Esophagus squamous epithelium (tissue), 5 donors: ENCODE measurements around the gene PTK7. TPM values are rescaled to one million over a fixed set of nuclear protein-coding genes. Genes with fewer than 3 reads are reported as not detected.

Experiments
- DNase-seq: peaks from one replicate; lab custom pipeline; 2025; lab: John Stamatoyannopoulos, UW
- H3K27ac ChIP-seq, 4 donors: fragments of 200-600 bp; sonication (generic); one replicate each; pipeline ENCODE4 v1.5.1; 2016 to 2019; ENCODE audit warnings: mild to moderate bottlenecking in 1 of 4
- H3K27me3 ChIP-seq, 4 donors: fragments of 200-600 bp; sonication (generic); 1 replicate in 3 of 4; 2 replicates in 1 of 4; pipeline versions ENCODE4 v1.5.1 to v1.6.0; 2017 to 2021; ENCODE audit warnings: antibody characterized with exemption in 1 of 4
- H3K36me3 ChIP-seq, 3 donors: fragments of 200-600 bp; sonication (generic); one replicate each; pipeline ENCODE4 v1.5.1; 2016 to 2019
- H3K4me1 ChIP-seq, 3 donors: fragments of 200-600 bp; sonication (generic); one replicate each; pipeline ENCODE4 v1.5.1; 2017 to 2019
- H3K4me3 ChIP-seq, 4 donors: fragments of 200-600 bp; sonication (generic); 1 replicate in 3 of 4; 2 replicates in 1 of 4; pipeline ENCODE4 v1.5.1; 2016 to 2019; ENCODE audit warnings: mild to moderate bottlenecking in 2 of 4, moderate library complexity in 1 of 4
- H3K9me3 ChIP-seq, 3 donors: fragments of 200-600 bp; sonication (generic); one replicate each; pipeline ENCODE4 v1.5.1; 2016 to 2019
- POLR2A ChIP-seq, 4 donors: fragments of 450-650 bp; IDR thresholded peaks; one replicate each; pipeline ENCODE4 v1.6.1; 2017; ENCODE audit warnings: antibody characterized with exemption in 4 of 4, mild to moderate bottlenecking in 4 of 4, moderate library complexity in 3 of 4
- WGBS, 2 donors: methylation state at CpG; one replicate each; pipeline ENCODE4 v1.1.5; 2018; 5-methylcytosine and 5-hydroxymethylcytosine counted together
- intact Hi-C: fragments of 100-400 bp; cut with DNase I; formaldehyde crosslinking; loops from one replicate; pipeline ENCODE4 v1.15.0; 2022
- total RNA-seq, 4 donors: library from RNA; depleted of rRNA; stranded (reverse); fragments of >200 nt; gene quantifications; one replicate each; pipeline ENCODE4 v1.1.0, GENCODE V29; 2016
- TF ChIP-seq, protein P1 (sequence below), 6 experiments: fragments of 450-650 bp in 4 of 6; fragments of 200-600 bp in 2 of 6; sonication (generic) in 2 of 6; IDR thresholded peaks; one replicate each; pipeline ENCODE4 v1.5.1; 2016 to 2019; ENCODE audit warnings: antibody characterized with exemption in 6 of 6, mild to moderate bottlenecking in 4 of 6, moderate library complexity in 4 of 6
- donor health status: DM: yes; HTN: yes; CAD: no.

PTK7 gene
- total RNA-seq, 4 donors from 2014 or later: 30.6 to 44.1 (median 36.7) TPM

DNA sequence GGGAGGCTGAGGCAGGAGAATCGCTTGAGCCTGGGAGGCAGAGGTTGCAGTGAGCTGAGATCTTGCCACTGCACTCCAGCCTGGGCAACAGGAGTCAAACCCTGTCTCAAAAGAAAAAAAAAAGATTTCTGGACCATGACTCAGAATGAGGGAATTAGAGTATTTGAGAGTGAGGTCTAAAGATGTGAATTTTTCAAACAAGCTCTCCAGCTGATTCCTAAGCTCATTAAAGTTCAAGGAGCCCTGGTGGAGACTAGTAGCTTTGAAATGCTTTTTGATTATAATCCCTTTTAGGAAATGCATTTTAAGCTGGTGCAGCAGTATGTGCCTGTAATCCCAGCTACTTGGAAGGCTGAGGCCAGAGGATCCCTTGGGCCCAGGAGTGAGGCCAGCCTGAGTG, 73.2 kb downstream of the PTK7 start:
- no peak for TF ChIP-seq POLR2A (IDR thresholded peaks at IDR 0.05)
- TF ChIP-seq, protein P1, sequence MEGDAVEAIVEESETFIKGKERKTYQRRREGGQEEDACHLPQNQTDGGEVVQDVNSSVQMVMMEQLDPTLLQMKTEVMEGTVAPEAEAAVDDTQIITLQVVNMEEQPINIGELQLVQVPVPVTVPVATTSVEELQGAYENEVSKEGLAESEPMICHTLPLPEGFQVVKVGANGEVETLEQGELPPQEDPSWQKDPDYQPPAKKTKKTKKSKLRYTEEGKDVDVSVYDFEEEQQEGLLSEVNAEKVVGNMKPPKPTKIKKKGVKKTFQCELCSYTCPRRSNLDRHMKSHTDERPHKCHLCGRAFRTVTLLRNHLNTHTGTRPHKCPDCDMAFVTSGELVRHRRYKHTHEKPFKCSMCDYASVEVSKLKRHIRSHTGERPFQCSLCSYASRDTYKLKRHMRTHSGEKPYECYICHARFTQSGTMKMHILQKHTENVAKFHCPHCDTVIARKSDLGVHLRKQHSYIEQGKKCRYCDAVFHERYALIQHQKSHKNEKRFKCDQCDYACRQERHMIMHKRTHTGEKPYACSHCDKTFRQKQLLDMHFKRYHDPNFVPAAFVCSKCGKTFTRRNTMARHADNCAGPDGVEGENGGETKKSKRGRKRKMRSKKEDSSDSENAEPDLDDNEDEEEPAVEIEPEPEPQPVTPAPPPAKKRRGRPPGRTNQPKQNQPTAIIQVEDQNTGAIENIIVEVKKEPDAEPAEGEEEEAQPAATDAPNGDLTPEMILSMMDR (IDR thresholded peaks at IDR 0.05): no peak
- 89 to 94% methylated on average over 1 of the region's 1 CpG for WGBS, 2 donors
- Histone ChIP-seq H3K36me3 (peaks cover 5 to 34% (median 5%) of the 10 kb centered on the region in 3 donors), H3K9me3 (no peaks in the 10 kb centered on the region), H3K27ac (no peak overlapping the region), H3K27me3 (no peaks in the 10 kb centered on the region), H3K4me1 (peaks cover 0 to 10% (median 0%) of the 10 kb centered on the region in 3 donors), H3K4me3 (no peak overlapping the region)
- intact Hi-C loops: loop anchor here (10.0 kb wide), 1 partner anchor 244 kb away; no protein-coding TSS in a partner anchor
- DNase-seq: no peak

DNA sequence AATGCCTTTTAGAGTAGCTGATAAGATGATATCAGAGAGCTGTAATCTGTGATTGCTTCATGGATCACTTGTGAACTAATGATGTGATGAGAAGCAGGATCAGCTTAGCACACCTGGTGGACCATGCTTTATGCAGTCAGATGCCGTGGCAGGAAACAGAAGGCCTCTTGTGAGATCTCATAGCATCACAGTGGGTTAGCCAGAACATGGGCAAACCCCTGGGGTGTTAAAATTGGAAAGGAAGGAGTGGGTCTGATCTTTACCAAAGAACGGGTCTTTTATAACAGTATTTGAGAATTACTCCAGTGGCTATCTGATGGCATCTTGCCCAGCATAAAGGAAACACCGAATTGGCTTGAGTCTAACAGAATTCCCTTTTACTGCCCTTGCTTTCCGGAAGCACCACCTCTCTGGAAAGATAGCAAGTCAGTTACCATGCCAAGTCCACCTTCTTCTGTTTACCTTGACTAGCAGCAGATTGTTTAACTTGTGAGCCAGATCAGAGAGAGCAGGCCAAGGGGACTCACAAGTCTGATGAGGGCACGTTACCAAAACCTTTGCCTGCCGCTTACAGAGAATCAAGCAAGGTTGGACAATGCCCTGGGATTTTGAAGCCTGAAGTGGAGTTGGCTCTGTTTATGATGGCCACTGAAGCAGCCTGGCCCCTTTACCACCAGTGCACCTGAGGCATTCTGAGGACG, 74.1 kb downstream of the PTK7 start:
- no peak for DNase-seq

DNA sequence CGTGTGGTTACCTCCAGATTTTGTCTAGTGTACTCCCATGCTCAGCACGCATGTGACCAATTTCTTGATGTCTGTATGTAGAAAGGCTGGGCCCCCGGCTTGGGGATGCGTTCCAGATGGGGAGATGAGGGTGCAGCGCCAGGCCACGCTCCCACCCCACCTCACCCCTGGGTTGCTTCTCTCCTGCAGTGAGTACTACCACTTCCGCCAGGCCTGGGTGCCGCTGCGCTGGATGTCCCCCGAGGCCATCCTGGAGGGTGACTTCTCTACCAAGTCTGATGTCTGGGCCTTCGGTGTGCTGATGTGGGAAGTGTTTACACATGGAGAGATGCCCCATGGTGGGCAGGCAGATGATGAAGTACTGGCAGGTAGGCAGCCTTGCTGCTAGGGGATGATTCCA, 83.5 kb downstream of the PTK7 start:
- Histone ChIP-seq H3K4me3 (no peak overlapping the region), H3K27ac (no peak overlapping the region), H3K9me3 (no peaks in the 10 kb centered on the region), H3K4me1 (no peaks in the 10 kb centered on the region), H3K36me3 (peaks cover 0 to 31% (median 0%) of the 10 kb centered on the region in 3 donors), H3K27me3 (no peaks in the 10 kb centered on the region)
- DNase-seq: no peak
- intact Hi-C loops: no loop called here
- 80 to 92% methylated on average over 3 to 7 of the region's 11 CpGs for WGBS, 2 donors
- TF ChIP-seq, protein P1 (IDR thresholded peaks at IDR 0.05): no peak
- TF ChIP-seq POLR2A (IDR thresholded peaks at IDR 0.05): no peak

More for the DNA sequence above, 74.1 kb downstream of the PTK7 start:
- Histone ChIP-seq H3K36me3 (peaks cover 5 to 31% (median 5%) of the 10 kb centered on the region in 3 donors), H3K4me3 (no peak overlapping the region), H3K9me3 (no peaks in the 10 kb centered on the region), H3K27me3 (no peaks in the 10 kb centered on the region), H3K4me1 (peaks cover 0 to 5% (median 0%) of the 10 kb centered on the region in 3 donors), H3K27ac (no peak overlapping the region)
- intact Hi-C loops: no loop called here
- 36 to 49% methylated on average over 7 of the region's 7 CpGs for WGBS, 2 donors
- no peak for TF ChIP-seq POLR2A (IDR thresholded peaks at IDR 0.05)
- TF ChIP-seq, protein P1 (IDR thresholded peaks at IDR 0.05): no peak

DNA sequence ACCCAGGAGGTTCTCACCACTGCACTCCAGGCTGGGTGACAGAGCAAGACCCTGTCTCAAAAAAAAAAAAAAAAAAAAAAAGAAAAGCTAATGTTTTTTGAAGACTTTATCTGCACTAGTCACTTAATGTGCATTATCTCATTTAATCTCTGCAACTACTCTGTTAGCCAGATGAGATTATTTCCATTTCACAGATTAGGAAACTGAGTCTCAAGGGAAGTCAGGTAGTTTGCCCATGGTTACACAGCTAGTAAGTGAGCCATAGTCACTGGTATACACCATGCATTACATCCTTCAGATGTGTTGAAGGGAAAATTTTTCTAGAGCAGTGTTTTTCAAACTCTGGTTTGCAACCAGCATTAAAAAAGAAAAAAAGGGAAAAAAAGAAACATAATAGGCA, 87.8 kb downstream of the PTK7 start:
- no peak for DNase-seq
- no peaks in the 10 kb centered on the region for H3K4me1 ChIP-seq
- TF ChIP-seq POLR2A (IDR thresholded peaks at IDR 0.05): no peak
- TF ChIP-seq, protein P1 (IDR thresholded peaks at IDR 0.05): no peak
- H3K36me3 ChIP-seq: peaks cover 0 to 31% (median 0%) of the 10 kb centered on the region in 3 donors
- no peak overlapping the region for H3K27ac ChIP-seq
- no peaks in the 10 kb centered on the region for H3K9me3 ChIP-seq
- intact Hi-C loops: no loop called here
- H3K27me3 ChIP-seq: no peaks in the 10 kb centered on the region
- H3K4me3 ChIP-seq: no peak overlapping the region

DNA sequence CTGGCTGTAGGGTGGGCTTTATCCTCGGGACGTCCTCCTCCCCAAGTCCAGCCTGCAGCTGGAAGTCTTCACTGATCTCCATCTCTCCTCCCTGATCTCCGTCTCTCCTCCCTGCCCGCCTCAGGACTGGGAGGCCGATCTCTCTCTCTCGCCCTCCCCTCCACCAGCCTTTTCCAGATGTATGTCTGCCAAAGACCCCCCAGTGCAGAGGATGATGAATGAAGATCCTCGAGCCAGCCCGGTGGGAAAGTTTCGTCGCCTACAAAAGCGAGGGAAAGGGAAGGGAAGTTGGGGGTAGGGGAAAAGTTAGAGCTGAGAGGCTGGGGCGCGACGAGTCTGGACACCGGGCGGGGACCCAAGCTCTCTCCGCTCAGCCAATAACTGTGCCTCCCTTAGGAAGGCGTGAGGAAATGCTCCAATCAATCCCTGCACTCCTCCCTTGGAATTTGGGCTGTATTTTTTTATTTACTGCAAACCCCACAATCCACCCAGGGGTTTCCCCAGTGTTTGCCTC, 94.4 kb downstream of the PTK7 start:
- peak overlapping the region; percentile 93 to 99 (median 99) for H3K27ac ChIP-seq
- H3K4me3 ChIP-seq: peak overlapping the region; percentile 76 to 99 (median 98)
- intact Hi-C loops: no loop called here
- WGBS, 2 donors: 0 to 2% methylated on average over 17 to 18 of the region's 18 CpGs
- no peak for DNase-seq
- peaks cover 27 to 42% (median 28%) of the 10 kb centered on the region in 3 donors for H3K4me1 ChIP-seq
- H3K36me3 ChIP-seq: peaks cover 0 to 6% (median under 1%) of the 10 kb centered on the region in 3 donors
- no peaks in the 10 kb centered on the region for H3K9me3 ChIP-seq
- TF ChIP-seq, protein P1 (IDR thresholded peaks at IDR 0.05): no peak
- no peak for TF ChIP-seq POLR2A (IDR thresholded peaks at IDR 0.05)
- no peaks in the 10 kb centered on the region for H3K27me3 ChIP-seq
